SH-SY5Y (cell line): ENCODE measurements around the gene HMCES.

Source experiments
- GATA2 ChIP-seq: IDR thresholded peaks from 2 replicates; pipeline ENCODE4 v1.6.1; 2011; ENCODE audit warnings: mild to moderate bottlenecking, low read depth, low read length
- GATA3 ChIP-seq: IDR thresholded peaks from 2 replicates; pipeline ENCODE4 v1.6.1; 2011; ENCODE audit warnings: low read depth, mild to moderate bottlenecking, low read length, moderate library complexity

DNA sequence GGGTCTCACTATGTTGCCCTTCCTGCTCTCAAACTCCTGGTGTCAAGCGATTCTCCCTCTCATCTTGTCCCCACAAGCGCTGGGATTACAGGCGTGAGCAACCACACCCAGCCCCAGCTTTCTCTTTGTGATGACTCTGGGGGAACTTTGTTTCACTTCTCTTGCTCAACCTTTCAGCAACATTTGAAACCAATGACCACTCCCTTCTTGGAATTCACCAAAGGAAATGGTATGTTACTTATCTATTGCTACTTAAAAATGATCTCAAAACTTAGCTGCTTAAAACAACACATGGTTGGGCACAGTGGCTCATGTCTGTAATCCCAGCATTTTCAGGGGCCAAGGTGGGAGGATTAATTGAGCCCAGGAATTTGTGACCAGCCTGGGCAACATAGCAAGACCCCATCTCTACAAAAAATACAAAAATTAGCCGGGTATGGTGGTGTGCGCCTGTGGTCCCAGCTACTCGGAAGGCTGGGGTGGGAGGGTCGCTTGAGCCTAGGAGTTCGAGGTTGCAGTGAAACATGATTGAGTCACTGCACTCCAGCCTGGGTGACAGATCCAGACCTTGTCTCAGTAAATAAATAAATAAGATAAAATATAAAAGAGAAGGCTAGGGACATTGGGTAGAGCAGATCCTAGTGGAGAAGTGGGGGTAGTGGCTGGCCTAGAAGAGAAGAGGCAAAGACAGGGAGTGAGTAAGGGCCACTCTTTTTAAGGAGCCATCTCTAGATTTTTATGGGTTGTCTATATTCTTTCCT, 39.5 kb upstream of the HMCES start:
- TF ChIP-seq GATA3 = no peak
- no peak for TF ChIP-seq GATA2
